ENCODE data around the gene MNAT1. TPM values are rescaled to one million over a fixed set of nuclear protein-coding genes. Genes with fewer than 3 reads are reported as not detected.

Gene MNAT1
- total RNA-seq, 4 donors from 2014 or later: 32.5 to 71.4 (median 47.7) TPM

- TF ChIP-seq CTCF (IDR thresholded peaks at IDR 0.05; ENCODE audit: low read depth): no peak
Observed at GRCh38 chr14:60812987-60813386, 78.4 kb downstream of the MNAT1 start.

- no peak for TF ChIP-seq CTCF (IDR thresholded peaks at IDR 0.05; ENCODE audit: low read depth)
Observed at GRCh38 chr14:60815371-60815770, 80.8 kb downstream of the MNAT1 start.

- no peak for TF ChIP-seq CTCF (IDR thresholded peaks at IDR 0.05; ENCODE audit: low read depth)
Observed at GRCh38 chr14:60817113-60817512, 82.6 kb downstream of the MNAT1 start.

GRCh38 chr14:60819575-60819974 lies 85.0 kb downstream of the MNAT1 start:
- no peak for TF ChIP-seq CTCF (IDR thresholded peaks at IDR 0.05; ENCODE audit: low read depth)

- no peak for TF ChIP-seq CTCF (IDR thresholded peaks at IDR 0.05; ENCODE audit: low read depth)
Observed at GRCh38 chr14:60838601-60839000, 104.0 kb downstream of the MNAT1 start.

GRCh38 chr14:60839057-60839456 lies 104.5 kb downstream of the MNAT1 start:
- TF ChIP-seq CTCF (IDR thresholded peaks at IDR 0.05; ENCODE audit: low read depth): no peak

GRCh38 chr14:60839657-60840056 lies 105.1 kb downstream of the MNAT1 start:
- no peak for TF ChIP-seq CTCF (IDR thresholded peaks at IDR 0.05; ENCODE audit: low read depth)
